ENCODE data around the gene PRKD1.

PRKD1 gene

GRCh38 chr14:29927376-29928116 is at the start of gene PRKD1:
Gene PRKD1 (minus strand): TSS chr14:29927847.
- DNase-seq (ENCODE audit: low read depth), result peak; percentile 57

GRCh38 chr14:29971101-29971500 is 43.5 kb upstream of the PRKD1 start:
- no peak for DNase-seq (ENCODE audit: low read depth)

- no peak for DNase-seq (ENCODE audit: low read depth)
Measured at GRCh38 chr14:29955087-29955486, 27.4 kb upstream of the PRKD1 start.

GRCh38 chr14:29953501-29953900 is 25.9 kb upstream of the PRKD1 start:
- peak; percentile 18 for DNase-seq (ENCODE audit: low read depth)

GRCh38 chr14:29944091-29944490 is 16.4 kb upstream of the PRKD1 start:
- DNase-seq (ENCODE audit: low read depth), result no peak

- DNase-seq (ENCODE audit: low read depth), result no peak
Measured at GRCh38 chr14:29941401-29941800, 13.8 kb upstream of the PRKD1 start.

GRCh38 chr14:29940482-29940881 is 12.8 kb upstream of the PRKD1 start:
- DNase-seq (ENCODE audit: low read depth), result no peak

GRCh38 chr14:29937116-29937515 is 9.5 kb upstream of the PRKD1 start:
- DNase-seq (ENCODE audit: low read depth), result no peak

- no peak for DNase-seq (ENCODE audit: low read depth)
Measured at GRCh38 chr14:29930283-29930682, 2.6 kb upstream of the PRKD1 start.

GRCh38 chr14:29928117-29928640 is 532 bp upstream of the PRKD1 start:
- DNase-seq (ENCODE audit: low read depth), result no peak

- no peak for DNase-seq (ENCODE audit: low read depth)
Measured at GRCh38 chr14:29926701-29927375, 809 bp downstream of the PRKD1 start.

- no peak for DNase-seq (ENCODE audit: low read depth)
Measured at GRCh38 chr14:29926228-29926627, 1.4 kb downstream of the PRKD1 start.

- no peak for DNase-seq (ENCODE audit: low read depth)
Measured at GRCh38 chr14:29925736-29926135, 1.9 kb downstream of the PRKD1 start.

GRCh38 chr14:29925101-29925722 is 2.4 kb downstream of the PRKD1 start:
- peak; percentile 50 for DNase-seq (ENCODE audit: low read depth)

- DNase-seq (ENCODE audit: low read depth), result no peak
Measured at GRCh38 chr14:29919845-29920244, 7.8 kb downstream of the PRKD1 start.

GRCh38 chr14:29918981-29919380 is 8.7 kb downstream of the PRKD1 start:
- DNase-seq (ENCODE audit: low read depth), result no peak

- DNase-seq (ENCODE audit: low read depth), result no peak
Measured at GRCh38 chr14:29913566-29913965, 14.1 kb downstream of the PRKD1 start.

- DNase-seq (ENCODE audit: low read depth), result no peak
Measured at GRCh38 chr14:29911810-29912209, 15.8 kb downstream of the PRKD1 start.

- no peak for DNase-seq (ENCODE audit: low read depth)
Measured at GRCh38 chr14:29908652-29909577, 18.7 kb downstream of the PRKD1 start.

GRCh38 chr14:29906256-29906870 is 21.3 kb downstream of the PRKD1 start:
- DNase-seq (ENCODE audit: low read depth), result no peak

GRCh38 chr14:29905543-29905942 is 22.1 kb downstream of the PRKD1 start:
- no peak for DNase-seq (ENCODE audit: low read depth)

Measured in stromal cell of bone marrow (primary cell).